ENCODE measurements around the gene ZMIZ1. TPM values are rescaled to one million over a fixed set of nuclear protein-coding genes. Genes with fewer than 3 reads are reported as not detected.

ZMIZ1 gene
- polyA plus RNA-seq, 1 experiment = 7.6 TPM

GRCh38 chr10:79350407-79351154, 281.8 kb downstream of the ZMIZ1 start:
- H3K27ac ChIP-seq (ENCODE audit: low read depth, low read length) = no peak overlapping the region
- no peaks in the 10 kb centered on the region; the same call in 1 of the 2 replicates for H3K9me3 ChIP-seq (ENCODE audit: control insufficient read depth, insufficient read depth, low read length)
- no peak for DNase-seq (ENCODE audit: low read depth, low spot score)
- CTCF ChIA-PET = interaction anchor here (0.5 kb wide), 1 partner anchor 829 kb away, joined by 3 read pairs; no protein-coding TSS in a partner anchor
- no peak overlapping the region for H3K4me3 ChIP-seq (ENCODE audit: low read depth, low read length)
- POLR2A ChIA-PET = interaction anchor here (0.7 kb wide), 2 partner anchors 25 to 707 kb away, joined by 3 to 6 read pairs; no protein-coding TSS in a partner anchor
- TF ChIP-seq CTCF (IDR thresholded peaks at IDR 0.05; ENCODE audit: low read depth, low read length) = no peak
- H3K27me3 ChIP-seq (ENCODE audit: control insufficient read depth, insufficient read depth, low read length) = no peaks in the 10 kb centered on the region

GRCh38 chr10:79351332-79351731, 282.6 kb downstream of the ZMIZ1 start:
- ChIA-PET CTCF (interaction anchor here (0.5 kb wide), 1 partner anchor 828 kb away, joined by 3 read pairs; no protein-coding TSS in a partner anchor), POLR2A (interaction anchor here (0.7 kb wide), 1 partner anchor 24 kb away, joined by 6 read pairs; no protein-coding TSS in a partner anchor)
- Histone ChIP-seq H3K27ac (ENCODE audit: low read depth, low read length) (no peak overlapping the region), H3K4me3 (ENCODE audit: low read depth, low read length) (no peak overlapping the region), H3K27me3 (ENCODE audit: control insufficient read depth, insufficient read depth, low read length) (no peaks in the 10 kb centered on the region), H3K9me3 (ENCODE audit: control insufficient read depth, insufficient read depth, low read length) (no peaks in the 10 kb centered on the region; the same call in 1 of the 2 replicates)
- no peak for TF ChIP-seq CTCF (IDR thresholded peaks at IDR 0.05; ENCODE audit: low read depth, low read length)
- no peak for DNase-seq (ENCODE audit: low read depth, low spot score)

- no peak for TF ChIP-seq CTCF (IDR thresholded peaks at IDR 0.05; ENCODE audit: low read depth, low read length)
- H3K4me3 ChIP-seq (ENCODE audit: low read depth, low read length) = no peak overlapping the region
- ChIA-PET POLR2A (no interaction called here), CTCF (no interaction called here)
- no peaks in the 10 kb centered on the region for H3K27me3 ChIP-seq (ENCODE audit: control insufficient read depth, insufficient read depth, low read length)
- H3K27ac ChIP-seq (ENCODE audit: low read depth, low read length) = no peak overlapping the region
- no peak for DNase-seq (ENCODE audit: low read depth, low spot score)
- H3K9me3 ChIP-seq (ENCODE audit: control insufficient read depth, insufficient read depth, low read length) = no peaks in the 10 kb centered on the region; the same call in 1 of the 2 replicates
Observed at GRCh38 chr10:79352035-79352877, 283.5 kb downstream of the ZMIZ1 start.

DNA sequence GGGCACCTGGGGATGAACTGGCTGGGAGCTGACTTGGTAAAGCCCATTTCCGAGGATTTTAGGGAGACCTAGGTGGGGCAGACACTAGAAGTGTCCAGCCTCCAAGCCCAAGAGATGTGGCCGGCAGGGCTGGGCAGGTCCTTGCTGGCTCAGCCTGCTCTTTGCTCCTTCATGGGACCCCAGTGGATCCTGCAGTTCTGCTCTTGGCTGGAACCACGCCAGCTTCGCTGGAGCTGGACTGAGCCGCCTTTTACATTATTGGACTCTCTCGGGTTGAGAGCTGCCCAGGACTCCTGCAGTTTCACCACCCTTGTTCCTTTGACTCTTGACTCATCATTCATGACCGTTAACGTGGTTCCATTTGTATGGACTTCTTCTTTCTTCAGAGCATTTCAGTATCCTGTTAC, 284.2 kb downstream of the ZMIZ1 start:
- no peak for DNase-seq (ENCODE audit: low read depth, low spot score)
- Histone ChIP-seq H3K9me3 (ENCODE audit: control insufficient read depth, insufficient read depth, low read length) (no peaks in the 10 kb centered on the region; the same call in 1 of the 2 replicates), H3K27ac (ENCODE audit: low read depth, low read length) (no peak overlapping the region), H3K27me3 (ENCODE audit: control insufficient read depth, insufficient read depth, low read length) (no peaks in the 10 kb centered on the region), H3K4me3 (ENCODE audit: low read depth, low read length) (no peak overlapping the region)
- CTCF ChIA-PET = no interaction called here
- POLR2A ChIA-PET = no interaction called here
- TF ChIP-seq CTCF (IDR thresholded peaks at IDR 0.05; ENCODE audit: low read depth, low read length) = no peak
